Panc1 (cell line): ENCODE measurements around the gene ADAMTS18. TPM values are rescaled to one million over a fixed set of nuclear protein-coding genes. Genes with fewer than 3 reads are reported as not detected.

ENCODE experiments used
- ATAC-seq: fragments of 200-7000 bp; cut with Tn5 transposase; 2 replicates; pipeline ENCODE4 v1.9.1; 2020; ENCODE audit warnings: mild to moderate bottlenecking, moderate library complexity
- BruUV-seq: library from RNA; stranded (reverse); fragments of 400-500 nt; replicated peaks from 2 replicates; lab custom pipeline; 2021; lab: Mats Ljungman, UMichigan
- CTCF ChIA-PET: fragments of 300-600 bp; sonication (Branson Sonifier 250); formaldehyde crosslinking; loops from one replicate; lab custom pipeline; 2022; ENCODE audit warnings: antibody characterized with exemption; lab: Charles Lee
- POLR2A ChIA-PET: fragments of 300-600 bp; sonication (Branson Sonifier 250); formaldehyde crosslinking; loops from one replicate; lab custom pipeline; 2022; ENCODE audit warnings: antibody characterized with exemption; lab: Charles Lee
- DNase-seq: peaks from one replicate; pipeline ENCODE4 v3.0.0-alpha.2; 2010; ENCODE audit warnings: low read depth, low spot score
- H3K27ac ChIP-seq: 2 replicates; pipeline ENCODE4 v1.5.1; 2011; ENCODE audit warnings: mild to moderate bottlenecking, low read length, inconsistent platforms
- H3K27me3 ChIP-seq: fragments of 200-500 bp; sonication (Bioruptor generic); 2 replicates; pipeline ENCODE4 v1.6.0; 2014; ENCODE audit warnings: low read length, inconsistent platforms; ENCODE audit not compliant: control insufficient read depth, insufficient read depth
- H3K36me3 ChIP-seq: fragments of 200-500 bp; sonication (Bioruptor generic); 2 replicates; pipeline ENCODE4 v1.5.1; 2014; ENCODE audit warnings: inconsistent platforms, mild to moderate bottlenecking, low read length, moderate library complexity; ENCODE audit not compliant: control insufficient read depth, insufficient read depth
- H3K4me1 ChIP-seq: 2 replicates; pipeline ENCODE4 v1.5.1; 2011; ENCODE audit warnings: inconsistent platforms, mild to moderate bottlenecking, low read length, moderate library complexity; ENCODE audit not compliant: control insufficient read depth, insufficient read depth
- H3K4me3 ChIP-seq, 2 experiments: 2 replicates each; pipeline ENCODE4 v1.5.1; 2011 to 2012; ENCODE audit warnings: low read depth in 2 of 2, low read length in 2 of 2, mild to moderate bottlenecking in 2 of 2, inconsistent platforms in 1 of 2, moderate library complexity in 1 of 2
- H3K9me3 ChIP-seq: fragments of 200-500 bp; sonication (Bioruptor generic); 2 replicates; pipeline ENCODE4 v1.5.1; 2014; ENCODE audit warnings: low read depth, mild to moderate bottlenecking, inconsistent platforms, low read length, moderate library complexity; ENCODE audit not compliant: control insufficient read depth, insufficient read depth
- CTCF ChIP-seq: fragments of 450-650 bp; IDR thresholded peaks from 2 replicates; pipeline ENCODE4 v1.5.1; 2017; ENCODE audit warnings: mild to moderate bottlenecking
- POLR2AphosphoS5 ChIP-seq: IDR thresholded peaks from 2 replicates; pipeline ENCODE4 v1.6.1; 2012; ENCODE audit warnings: mild to moderate bottlenecking, low read depth, low read length, moderate library complexity
- SIN3A ChIP-seq: IDR thresholded peaks from 2 replicates; pipeline ENCODE4 v1.6.1; 2012; ENCODE audit warnings: low read depth, mild to moderate bottlenecking, low read length, moderate library complexity, borderline replicate concordance; ENCODE audit not compliant: insufficient read depth
- TCF7L2 ChIP-seq: IDR thresholded peaks from 2 replicates; pipeline ENCODE4 v1.6.1; 2011; ENCODE audit warnings: mild to moderate bottlenecking, low read depth, low read length, inconsistent platforms
- in situ Hi-C: cut with HindIII; loops from 2 replicates; pipeline ENCODE4 v1.10.0; 2016; ENCODE audit warnings: low sequenced_read_pairs, low pct_unique_long_range_greater_than_20kb
- intact Hi-C: fragments of 100-400 bp; cut with micrococcal nuclease; formaldehyde crosslinking; loops from one replicate; pipeline ENCODE4 v1.10.0; 2022; ENCODE audit not compliant: unreplicated experiment
- total RNA-seq: library from RNA; stranded (reverse); gene quantifications from one replicate; pipeline ENCODE4 v1.2.1, GENCODE V29; 2021; ENCODE audit not compliant: unreplicated experiment
- TF ChIP-seq, protein P1 (sequence below), 2 experiments: IDR thresholded peaks; 2 replicates each; pipeline ENCODE4 v1.6.1; 2011 to 2012; ENCODE audit warnings: low read depth in 2 of 2, control low read depth in 1 of 2, low read length in 1 of 2, mild to moderate bottlenecking in 1 of 2, moderate library complexity in 1 of 2; ENCODE audit not compliant: insufficient read depth in 1 of 2

ADAMTS18 gene
- total RNA-seq, 1 experiment from 2014 or later, result not detected

DNA sequence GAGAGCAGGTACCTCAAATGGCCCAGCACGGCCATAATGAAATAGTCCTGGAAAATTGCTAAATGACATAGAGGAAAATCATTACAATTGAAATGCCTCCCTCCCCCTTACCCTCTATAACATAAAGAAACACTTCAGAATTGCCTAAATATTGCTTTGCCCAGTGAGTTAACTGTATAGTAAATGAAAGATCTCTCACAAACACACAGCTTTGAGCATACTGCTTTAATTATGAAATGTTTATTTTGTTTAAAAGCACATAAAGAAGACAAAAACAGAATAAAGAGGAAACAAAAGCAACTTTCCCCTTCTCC, 9.3 kb upstream of the ADAMTS18 start:
- in situ Hi-C loops, result no loop called here
- H3K27me3 ChIP-seq, result no peaks in the 10 kb centered on the region
- ATAC-seq (no peak), DNase-seq (no peak)
- H3K27ac ChIP-seq, result no peak overlapping the region
- intact Hi-C loops, result no loop called here
- no peaks in the 10 kb centered on the region for H3K9me3 ChIP-seq
- H3K4me3 ChIP-seq, result no peak overlapping the region
- TF ChIP-seq CTCF (no peak), POLR2AphosphoS5 (no peak), TCF7L2 (no peak), SIN3A (no peak)
- TF ChIP-seq, protein P1, sequence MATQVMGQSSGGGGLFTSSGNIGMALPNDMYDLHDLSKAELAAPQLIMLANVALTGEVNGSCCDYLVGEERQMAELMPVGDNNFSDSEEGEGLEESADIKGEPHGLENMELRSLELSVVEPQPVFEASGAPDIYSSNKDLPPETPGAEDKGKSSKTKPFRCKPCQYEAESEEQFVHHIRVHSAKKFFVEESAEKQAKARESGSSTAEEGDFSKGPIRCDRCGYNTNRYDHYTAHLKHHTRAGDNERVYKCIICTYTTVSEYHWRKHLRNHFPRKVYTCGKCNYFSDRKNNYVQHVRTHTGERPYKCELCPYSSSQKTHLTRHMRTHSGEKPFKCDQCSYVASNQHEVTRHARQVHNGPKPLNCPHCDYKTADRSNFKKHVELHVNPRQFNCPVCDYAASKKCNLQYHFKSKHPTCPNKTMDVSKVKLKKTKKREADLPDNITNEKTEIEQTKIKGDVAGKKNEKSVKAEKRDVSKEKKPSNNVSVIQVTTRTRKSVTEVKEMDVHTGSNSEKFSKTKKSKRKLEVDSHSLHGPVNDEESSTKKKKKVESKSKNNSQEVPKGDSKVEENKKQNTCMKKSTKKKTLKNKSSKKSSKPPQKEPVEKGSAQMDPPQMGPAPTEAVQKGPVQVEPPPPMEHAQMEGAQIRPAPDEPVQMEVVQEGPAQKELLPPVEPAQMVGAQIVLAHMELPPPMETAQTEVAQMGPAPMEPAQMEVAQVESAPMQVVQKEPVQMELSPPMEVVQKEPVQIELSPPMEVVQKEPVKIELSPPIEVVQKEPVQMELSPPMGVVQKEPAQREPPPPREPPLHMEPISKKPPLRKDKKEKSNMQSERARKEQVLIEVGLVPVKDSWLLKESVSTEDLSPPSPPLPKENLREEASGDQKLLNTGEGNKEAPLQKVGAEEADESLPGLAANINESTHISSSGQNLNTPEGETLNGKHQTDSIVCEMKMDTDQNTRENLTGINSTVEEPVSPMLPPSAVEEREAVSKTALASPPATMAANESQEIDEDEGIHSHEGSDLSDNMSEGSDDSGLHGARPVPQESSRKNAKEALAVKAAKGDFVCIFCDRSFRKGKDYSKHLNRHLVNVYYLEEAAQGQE (IDR thresholded peaks at IDR 0.05; ENCODE audit: insufficient read depth in 1 of 2, low read depth in 2 of 2, low read length in 1 of 2), result no peak
- CTCF ChIA-PET, result no interaction called here
- BruUV-seq, result no TSS peak
- no peaks in the 10 kb centered on the region for H3K4me1 ChIP-seq
- POLR2A ChIA-PET, result no interaction called here
- H3K36me3 ChIP-seq, result no peaks in the 10 kb centered on the region

- H3K4me1 ChIP-seq, result 0 out of 2 replicates have a peak, but pooled peaks cover 2% of the 10 kb centered on the region
- intact Hi-C loops (no loop called here), in situ Hi-C loops (no loop called here)
- H3K4me3 ChIP-seq, result no peak overlapping the region
- H3K9me3 ChIP-seq, result no peaks in the 10 kb centered on the region
- ATAC-seq (no peak), DNase-seq (no peak)
- CTCF ChIA-PET, result no interaction called here
- no peaks in the 10 kb centered on the region for H3K36me3 ChIP-seq
- POLR2A ChIA-PET, result no interaction called here
- no TSS peak for BruUV-seq
- H3K27me3 ChIP-seq, result no peaks in the 10 kb centered on the region
- TF ChIP-seq SIN3A (no peak), CTCF (no peak), POLR2AphosphoS5 (no peak), TCF7L2 (no peak)
- TF ChIP-seq, protein P1 (IDR thresholded peaks at IDR 0.05; ENCODE audit: insufficient read depth in 1 of 2, low read depth in 2 of 2, low read length in 1 of 2), result no peak
- H3K27ac ChIP-seq, result no peak overlapping the region; the same call in 1 of the 2 replicates
Measured at GRCh38 chr16:77443357-77444146, 8.7 kb upstream of the ADAMTS18 start.
